ENCODE data around the gene CCDC174.

The CCDC174 gene

GRCh38 chr3:14698601-14699244, 47.2 kb downstream of the CCDC174 start:
- H3K36me3 ChIP-seq (ENCODE audit: insufficient read depth, low read length) = no peaks in the 10 kb centered on the region

DNA sequence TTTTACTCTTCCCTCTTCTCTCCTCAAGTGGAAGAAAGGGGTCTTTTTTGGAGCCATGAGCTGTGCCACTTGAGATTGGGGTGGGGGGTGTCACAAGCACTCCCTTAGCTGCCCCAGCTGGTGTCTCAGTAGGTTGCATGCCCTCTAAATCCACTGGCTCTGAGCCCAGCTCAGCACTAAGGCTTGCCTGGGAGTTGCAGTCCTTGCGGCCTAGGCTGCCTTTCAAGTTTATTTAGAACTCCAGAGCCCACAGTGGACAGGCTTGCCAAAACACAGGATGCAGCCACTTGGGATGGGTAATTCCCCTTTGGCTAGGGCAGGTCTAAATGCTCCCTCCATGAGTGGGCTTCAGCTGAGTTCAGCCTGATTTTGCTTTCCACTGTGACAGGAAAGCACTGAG, 48.1 kb downstream of the CCDC174 start:
- Histone ChIP-seq H3K4me1 (ENCODE audit: insufficient read depth, low read length, poor library complexity, severe bottlenecking) (no peaks in the 10 kb centered on the region), H3K9me2 (replicated peaks; ENCODE audit: low read depth, low read length) (no peaks in the 10 kb centered on the region), H4K20me1 (ENCODE audit: insufficient read depth, low read length, poor library complexity, severe bottlenecking) (no peaks in the 10 kb centered on the region), H3K4me2 (ENCODE audit: low read depth, low read length, poor library complexity, severe bottlenecking) (no peak overlapping the region), H3K9me3 (ENCODE audit: insufficient read depth, low read depth, low read length) (no peaks in the 10 kb centered on the region), H3K36me3 (ENCODE audit: insufficient read depth, low read length) (no peaks in the 10 kb centered on the region), H3K79me2 (ENCODE audit: insufficient read depth, low read length) (no peaks in the 10 kb centered on the region), H3F3A (ENCODE audit: low read depth) (no peaks in the 10 kb centered on the region), H2AFZ (ENCODE audit: low read length) (no peak overlapping the region), H3K4me3 (ENCODE audit: low read length, poor library complexity, severe bottlenecking) (no peak overlapping the region), H3K9ac (ENCODE audit: low read depth, low read length, poor library complexity, severe bottlenecking) (no peak overlapping the region), H3K27me3 (ENCODE audit: insufficient read depth, low read length, poor library complexity, severe bottlenecking) (no peaks in the 10 kb centered on the region)
- no peak for TF ChIP-seq EZH2phosphoT487 (IDR thresholded peaks at IDR 0.05; ENCODE audit: borderline replicate concordance)
- TF ChIP-seq, protein P1, sequence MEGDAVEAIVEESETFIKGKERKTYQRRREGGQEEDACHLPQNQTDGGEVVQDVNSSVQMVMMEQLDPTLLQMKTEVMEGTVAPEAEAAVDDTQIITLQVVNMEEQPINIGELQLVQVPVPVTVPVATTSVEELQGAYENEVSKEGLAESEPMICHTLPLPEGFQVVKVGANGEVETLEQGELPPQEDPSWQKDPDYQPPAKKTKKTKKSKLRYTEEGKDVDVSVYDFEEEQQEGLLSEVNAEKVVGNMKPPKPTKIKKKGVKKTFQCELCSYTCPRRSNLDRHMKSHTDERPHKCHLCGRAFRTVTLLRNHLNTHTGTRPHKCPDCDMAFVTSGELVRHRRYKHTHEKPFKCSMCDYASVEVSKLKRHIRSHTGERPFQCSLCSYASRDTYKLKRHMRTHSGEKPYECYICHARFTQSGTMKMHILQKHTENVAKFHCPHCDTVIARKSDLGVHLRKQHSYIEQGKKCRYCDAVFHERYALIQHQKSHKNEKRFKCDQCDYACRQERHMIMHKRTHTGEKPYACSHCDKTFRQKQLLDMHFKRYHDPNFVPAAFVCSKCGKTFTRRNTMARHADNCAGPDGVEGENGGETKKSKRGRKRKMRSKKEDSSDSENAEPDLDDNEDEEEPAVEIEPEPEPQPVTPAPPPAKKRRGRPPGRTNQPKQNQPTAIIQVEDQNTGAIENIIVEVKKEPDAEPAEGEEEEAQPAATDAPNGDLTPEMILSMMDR (conservative IDR thresholded peaks at IDR 0.05; ENCODE audit: low read length) = no peak

More at GRCh38 chr3:14698601-14699244, 47.2 kb downstream of the CCDC174 start:
- no peaks in the 10 kb centered on the region for H3K79me2 ChIP-seq (ENCODE audit: insufficient read depth, low read length)
- no peaks in the 10 kb centered on the region for H3K9me3 ChIP-seq (ENCODE audit: insufficient read depth, low read depth, low read length)
- H3K4me1 ChIP-seq (ENCODE audit: insufficient read depth, low read length, poor library complexity, severe bottlenecking) = no peaks in the 10 kb centered on the region
- no peak overlapping the region for H2AFZ ChIP-seq (ENCODE audit: low read length)
- no peak overlapping the region for H3K9ac ChIP-seq (ENCODE audit: low read depth, low read length, poor library complexity, severe bottlenecking)
- TF ChIP-seq, protein P1 (conservative IDR thresholded peaks at IDR 0.05; ENCODE audit: low read length) = no peak
- TF ChIP-seq EZH2phosphoT487 (IDR thresholded peaks at IDR 0.05; ENCODE audit: borderline replicate concordance) = no peak
- H3F3A ChIP-seq (ENCODE audit: low read depth) = no peaks in the 10 kb centered on the region
- H4K20me1 ChIP-seq (ENCODE audit: insufficient read depth, low read length, poor library complexity, severe bottlenecking) = no peaks in the 10 kb centered on the region
- H3K4me2 ChIP-seq (ENCODE audit: low read depth, low read length, poor library complexity, severe bottlenecking) = no peak overlapping the region
- H3K9me2 ChIP-seq (replicated peaks; ENCODE audit: low read depth, low read length) = no peaks in the 10 kb centered on the region
- no peak overlapping the region for H3K4me3 ChIP-seq (ENCODE audit: low read length, poor library complexity, severe bottlenecking)
- H3K27me3 ChIP-seq (ENCODE audit: insufficient read depth, low read length, poor library complexity, severe bottlenecking) = no peaks in the 10 kb centered on the region

DNA sequence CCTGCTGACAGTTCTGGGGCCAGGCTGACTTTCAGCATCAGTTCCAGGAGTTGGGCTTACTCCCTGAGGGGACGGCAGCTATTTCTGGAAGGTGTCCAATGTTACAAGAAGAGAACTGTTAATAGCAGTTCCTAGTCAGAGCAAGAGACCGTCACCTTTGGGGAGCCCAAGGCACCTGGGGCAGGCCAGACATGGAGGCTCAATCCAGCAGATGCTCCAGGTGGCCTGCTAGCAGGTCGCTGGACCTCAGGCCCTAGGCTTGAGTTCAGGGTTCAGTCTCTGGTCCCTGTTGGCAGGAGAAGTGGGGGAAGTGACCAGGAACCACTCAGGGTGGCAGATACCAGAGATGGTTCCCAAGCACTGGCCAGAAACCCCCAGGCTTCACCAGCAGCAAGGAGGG, 49.3 kb downstream of the CCDC174 start:
- H3K27me3 ChIP-seq (ENCODE audit: insufficient read depth, low read length, poor library complexity, severe bottlenecking) = no peaks in the 10 kb centered on the region
- no peaks in the 10 kb centered on the region for H3K79me2 ChIP-seq (ENCODE audit: insufficient read depth, low read length)
- TF ChIP-seq, protein P1 (conservative IDR thresholded peaks at IDR 0.05; ENCODE audit: low read length) = no peak
- TF ChIP-seq EZH2phosphoT487 (IDR thresholded peaks at IDR 0.05; ENCODE audit: borderline replicate concordance) = no peak
- no peaks in the 10 kb centered on the region for H4K20me1 ChIP-seq (ENCODE audit: insufficient read depth, low read length, poor library complexity, severe bottlenecking)
- no peak overlapping the region for H3K4me3 ChIP-seq (ENCODE audit: low read length, poor library complexity, severe bottlenecking)
- H3K9me2 ChIP-seq (replicated peaks; ENCODE audit: low read depth, low read length) = no peaks in the 10 kb centered on the region
- H3K9me3 ChIP-seq (ENCODE audit: insufficient read depth, low read depth, low read length) = no peaks in the 10 kb centered on the region
- no peaks in the 10 kb centered on the region for H3K4me1 ChIP-seq (ENCODE audit: insufficient read depth, low read length, poor library complexity, severe bottlenecking)
- no peaks in the 10 kb centered on the region for H3K36me3 ChIP-seq (ENCODE audit: insufficient read depth, low read length)
- no peak overlapping the region for H2AFZ ChIP-seq (ENCODE audit: low read length)
- H3K9ac ChIP-seq (ENCODE audit: low read depth, low read length, poor library complexity, severe bottlenecking) = no peak overlapping the region
- H3K4me2 ChIP-seq (ENCODE audit: low read depth, low read length, poor library complexity, severe bottlenecking) = no peak overlapping the region
- no peaks in the 10 kb centered on the region for H3F3A ChIP-seq (ENCODE audit: low read depth)

All from Loucy (cell line).